GM19455 (cell line): Measurements from ENCODE around the gene PSMC4.

Source experiments
- ATAC-seq: cut with Tn5 transposase; IDR thresholded peaks from one replicate; pipeline ENCODE4 v1.9.1; 2021; ENCODE audit not compliant: unreplicated experiment

The PSMC4 gene

DNA sequence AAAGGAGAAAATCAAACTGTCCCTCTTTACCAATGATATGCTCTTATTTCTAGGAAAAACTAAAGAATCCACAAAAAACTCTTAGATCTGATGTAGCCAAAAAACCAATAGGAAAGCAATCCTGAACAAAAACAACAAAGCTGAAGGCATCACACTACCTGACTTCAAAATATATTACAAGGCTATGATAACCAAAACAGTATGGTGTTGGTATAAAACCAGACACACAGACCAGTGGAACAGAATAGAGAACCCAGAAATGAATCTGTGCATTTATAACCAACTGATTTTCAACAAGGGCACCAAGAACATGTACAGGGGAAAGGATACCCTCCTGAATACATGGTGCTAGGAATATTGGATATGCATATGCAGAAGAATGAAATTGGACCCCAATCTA is 16.2 kb downstream of the PSMC4 start:
- ATAC-seq: no peak

- no peak for ATAC-seq
These were observed 16.6 kb downstream of the PSMC4 start for GRCh38 chr19:39987596-39987995.

DNA sequence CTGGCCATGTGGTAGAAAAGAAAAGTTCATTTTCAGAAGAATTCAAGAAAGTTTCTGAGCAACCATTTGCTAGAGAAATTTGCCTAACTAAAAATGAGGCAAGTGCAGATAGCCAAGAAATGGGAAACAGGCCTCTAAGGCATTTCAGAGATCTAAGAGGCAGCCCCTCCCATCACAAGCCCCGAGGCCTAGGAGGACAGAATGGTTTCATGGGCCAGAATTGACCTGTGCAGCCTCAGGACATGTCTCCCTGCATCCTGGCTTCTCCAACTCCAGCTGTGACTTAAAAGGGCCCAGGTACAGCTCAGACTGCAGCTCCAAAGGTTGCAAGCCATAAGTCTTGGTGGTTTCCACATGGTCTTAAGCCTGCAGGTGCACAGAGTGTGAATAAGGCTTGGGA is 22.6 kb downstream of the PSMC4 start:
- ATAC-seq: no peak

DNA sequence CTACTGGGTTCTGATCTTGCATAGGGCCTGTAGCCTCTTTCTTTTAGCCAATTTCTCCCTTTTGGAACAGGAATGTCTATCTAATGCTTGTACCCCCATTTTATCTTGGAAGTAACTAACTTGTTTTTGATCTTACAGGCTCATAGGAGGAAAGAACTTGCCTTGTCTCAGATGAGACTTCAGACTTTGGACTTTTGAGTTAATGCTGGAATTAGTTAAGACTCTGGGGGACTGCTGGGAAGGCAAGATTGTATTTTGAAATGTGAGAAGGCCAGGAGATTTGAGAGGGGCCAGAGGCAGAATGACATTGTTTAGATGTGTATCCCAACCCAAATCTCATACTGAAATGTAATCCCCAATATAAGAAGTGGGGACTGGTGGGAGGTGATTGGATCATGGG is 23.4 kb downstream of the PSMC4 start:
- no peak for ATAC-seq

DNA sequence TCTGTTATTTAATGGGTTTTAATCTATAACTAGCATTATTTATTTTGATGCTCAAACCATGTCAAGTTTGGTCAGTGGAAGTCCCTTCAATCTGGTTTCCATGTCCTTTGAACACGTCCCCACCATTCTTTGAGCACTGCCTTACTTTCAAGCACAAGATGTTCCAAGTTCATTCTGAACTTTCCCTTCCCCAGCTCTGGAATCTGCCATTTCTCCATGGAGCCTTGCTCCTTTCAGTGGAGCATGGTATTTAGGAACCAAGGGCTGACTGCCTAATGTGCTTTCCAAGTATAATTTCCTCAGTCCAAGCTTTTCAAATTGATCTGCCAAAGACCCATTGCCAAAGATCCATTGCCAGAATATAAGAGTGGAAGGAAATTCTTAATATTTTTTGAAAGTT is 24.8 kb downstream of the PSMC4 start:
- no peak for ATAC-seq

DNA sequence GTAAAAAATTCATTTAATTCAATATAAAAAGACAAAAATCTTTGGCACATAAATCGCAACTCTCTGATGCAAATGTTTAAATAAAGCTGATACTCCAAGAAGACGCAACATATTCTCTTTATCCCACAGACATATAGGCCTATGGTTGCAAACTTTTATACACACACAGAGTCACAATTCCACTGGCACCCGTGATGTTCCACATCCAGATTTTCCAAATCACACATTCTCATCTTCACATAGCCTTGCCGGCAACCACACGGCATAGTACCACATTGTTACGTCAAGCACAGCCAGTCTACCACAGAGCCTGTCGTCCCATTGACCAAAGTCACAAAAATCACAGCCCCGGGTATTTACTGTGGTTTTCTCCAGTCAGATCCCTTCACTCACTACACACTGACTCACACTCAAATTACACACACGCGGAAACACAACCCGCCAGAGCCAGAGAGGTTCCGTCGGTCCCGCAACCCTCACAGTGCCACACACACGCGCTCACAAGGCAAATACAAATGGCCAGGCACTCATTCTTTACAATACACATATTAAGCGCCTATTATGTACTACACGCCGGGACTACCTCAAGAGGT is 25.3 kb downstream of the PSMC4 start:
- no peak for ATAC-seq

- ATAC-seq: no peak
These were observed 26.1 kb downstream of the PSMC4 start, which contains the start of gene ZNF546 for GRCh38 chr19:39996811-39997637. ZNF546 (plus strand) TSS chr19:39997060; CDS start chr19:39998327, 1,267 bp downstream.

- no peak for ATAC-seq
These were observed 26.8 kb downstream of the PSMC4 start for GRCh38 chr19:39997638-39998216.

DNA sequence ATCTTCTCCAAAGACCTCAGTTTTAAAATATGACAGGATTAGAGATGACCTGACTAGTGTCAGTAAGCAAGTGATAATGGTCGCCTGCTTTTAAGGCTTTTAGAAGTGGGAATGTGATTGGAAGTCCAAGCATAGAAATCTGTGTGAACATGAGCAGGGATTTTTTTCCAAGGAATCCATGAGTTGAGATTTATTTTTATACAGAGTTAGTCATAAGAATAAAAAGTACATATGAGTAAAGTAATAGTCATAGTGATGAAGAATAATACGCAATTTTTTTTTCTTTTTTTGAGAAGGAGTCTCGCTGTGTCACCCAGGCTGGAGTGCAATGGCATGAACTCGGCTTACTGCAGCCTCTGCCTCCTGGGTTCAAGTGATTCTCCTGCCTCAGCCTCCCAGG is 27.5 kb downstream of the PSMC4 start:
- no peak for ATAC-seq

GRCh38 chr19:40005691-40006272 is 34.8 kb downstream of the PSMC4 start:
- no peak for ATAC-seq

- ATAC-seq: no peak
These were observed 35.3 kb downstream of the PSMC4 start for GRCh38 chr19:40006273-40006691.

- no peak for ATAC-seq
These were observed 38.7 kb downstream of the PSMC4 start for GRCh38 chr19:40009674-40010073.

GRCh38 chr19:40013991-40014390 is 43.0 kb downstream of the PSMC4 start:
- ATAC-seq: no peak

- no peak for ATAC-seq
These were observed 53.0 kb downstream of the PSMC4 start for GRCh38 chr19:40023969-40024368.

DNA sequence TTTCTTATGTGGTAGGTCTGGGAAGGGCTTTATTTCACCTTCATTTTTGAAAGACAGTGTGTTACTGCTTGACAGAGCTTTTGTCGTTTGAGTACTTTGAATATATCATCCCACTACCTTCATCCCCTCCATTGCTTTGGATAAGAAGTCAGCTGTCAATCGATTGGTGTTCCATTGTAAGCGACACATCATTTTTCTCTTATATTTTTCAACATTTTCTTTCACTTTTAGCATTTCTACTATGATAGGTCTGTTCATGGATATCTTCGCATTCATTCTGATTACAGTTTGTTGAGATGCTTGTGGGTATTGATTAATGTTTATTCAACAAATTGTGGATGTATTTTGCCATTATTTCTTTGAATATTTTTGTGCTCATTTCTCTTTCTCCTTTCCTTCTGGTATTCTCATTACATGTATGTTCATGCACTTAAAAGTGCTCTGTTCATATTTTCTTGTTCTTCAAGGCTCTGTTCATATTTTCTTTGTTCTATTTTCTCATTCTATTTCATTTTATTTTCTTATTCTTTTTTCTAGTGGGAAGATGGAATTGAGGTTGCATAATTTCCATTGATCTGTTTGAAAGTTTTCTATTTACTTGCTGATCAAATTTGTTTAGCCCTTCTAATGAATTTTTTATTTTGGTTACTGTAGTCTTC is 55.1 kb downstream of the PSMC4 start:
- ATAC-seq: no peak

- ATAC-seq: no peak
These were observed 55.6 kb downstream of the PSMC4 start for GRCh38 chr19:40026597-40026970.
